IPS DF 4.7 (cell line): ENCODE results near the gene UPK1B.
"Not testable (repeated sequence)": the region's sequence is repeated elsewhere in the genome, so short reads cannot be mapped to it uniquely, and the experiment has no call there.

ENCODE experiments used
- DNase-seq: peaks from one replicate; pipeline ENCODE4 v3.0.0-alpha.2; 2013; ENCODE audit warnings: low spot score; ENCODE audit errors: extremely low read depth

The UPK1B gene

DNA sequence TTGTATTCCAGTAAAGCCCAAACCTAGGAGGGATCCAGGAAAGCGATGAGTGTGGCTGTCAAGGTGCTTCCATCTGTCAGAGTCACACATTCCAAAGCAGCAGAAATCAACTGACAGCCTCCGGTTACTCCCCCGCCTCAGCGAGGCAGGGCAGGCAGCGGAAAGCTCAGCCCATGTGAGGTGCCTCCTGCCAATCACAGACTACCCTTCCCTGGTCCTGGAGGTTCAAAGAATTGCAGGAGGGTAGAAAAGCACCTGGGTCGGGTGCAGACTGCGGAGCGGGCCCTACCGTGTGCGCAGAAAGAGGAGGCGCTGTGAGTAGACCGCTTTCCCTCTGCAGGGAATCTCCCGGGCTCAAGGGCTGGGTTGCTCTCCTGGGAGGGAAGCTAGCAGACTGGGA is at the start of gene UPK1B:
Gene UPK1B, plus strand, starts transcription at position 274 of the 400 bp plus-strand sequence. CDS start 13,144 bp downstream, outside the sequence.
- peak; percentile 14 for DNase-seq

DNA sequence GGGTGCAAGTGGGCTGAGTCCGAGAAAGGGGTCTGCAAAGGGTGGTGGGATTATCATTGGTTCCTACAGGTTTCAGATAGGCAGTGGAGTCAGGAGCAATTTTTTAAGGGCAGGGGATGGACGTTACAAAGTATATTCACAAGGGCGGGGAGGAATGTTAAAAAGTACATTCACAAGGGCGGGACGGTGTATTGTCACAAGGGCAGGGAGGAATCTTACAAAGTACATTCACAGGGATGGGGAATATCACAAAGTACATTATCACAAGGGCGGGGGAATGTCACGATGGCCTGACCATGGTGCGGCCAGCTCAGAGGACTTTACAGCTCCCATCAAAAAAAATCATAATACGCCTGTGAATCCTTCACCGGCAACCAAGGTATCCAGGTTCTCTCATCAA is 48.1 kb upstream of the UPK1B start:
- no peak for DNase-seq

DNA sequence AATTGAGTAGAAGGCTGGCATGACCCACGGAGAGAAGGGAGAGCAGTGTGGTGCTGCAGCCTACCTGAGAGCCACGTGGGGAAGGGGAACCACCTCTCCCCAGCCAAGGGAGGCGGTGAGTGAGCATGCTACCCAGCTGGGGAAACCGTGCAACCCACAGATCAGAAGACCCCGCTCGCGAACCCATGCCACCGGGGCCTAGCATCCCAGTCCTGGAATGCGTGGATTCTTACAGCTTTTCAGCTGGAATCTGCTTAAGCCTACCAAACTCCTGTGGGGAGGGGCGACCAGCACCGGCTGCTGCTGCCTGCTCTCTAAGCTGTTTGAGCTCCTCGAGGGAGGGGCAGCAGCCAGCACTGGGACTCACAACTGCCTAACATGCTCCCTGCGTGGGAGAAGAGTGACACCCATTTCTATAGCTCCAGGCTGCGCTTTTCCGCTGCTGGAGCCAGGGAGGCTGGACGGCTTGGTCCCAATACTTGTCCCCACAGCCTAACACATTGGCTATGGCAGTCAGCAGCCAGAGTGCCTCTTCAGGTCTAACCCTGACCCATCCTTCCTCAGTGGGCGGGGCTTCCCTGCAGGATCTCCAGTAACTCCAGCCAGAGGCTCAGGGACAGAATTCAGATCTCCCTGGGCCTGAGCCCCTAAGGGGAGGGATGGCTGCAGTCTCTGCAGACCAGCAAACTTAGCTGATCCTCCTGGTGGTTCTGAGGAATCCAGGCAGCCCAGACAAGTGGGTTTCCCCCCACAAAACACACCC is 47.5 kb upstream of the UPK1B start:
- no peak for DNase-seq

DNA sequence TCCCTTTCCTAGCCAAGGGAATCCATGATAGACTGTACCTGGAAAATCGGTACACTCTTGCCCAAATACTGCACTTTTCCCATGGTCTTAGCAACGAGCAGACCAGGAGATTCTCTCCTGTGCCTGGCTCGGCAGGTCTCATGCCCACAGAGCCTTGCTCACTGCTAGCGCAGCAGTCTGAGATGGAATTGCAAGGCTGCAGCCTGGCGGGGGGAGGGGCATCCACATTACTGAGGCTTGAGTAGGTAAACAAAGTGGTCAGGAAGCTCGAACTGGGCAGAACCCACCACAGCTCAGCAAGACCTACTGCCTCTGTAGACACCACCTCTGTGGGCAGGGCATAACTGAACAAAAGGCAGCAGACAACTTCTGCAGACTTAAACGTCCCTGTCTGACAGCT is 43.1 kb upstream of the UPK1B start:
- DNase-seq, result not testable (repeated sequence)

DNA sequence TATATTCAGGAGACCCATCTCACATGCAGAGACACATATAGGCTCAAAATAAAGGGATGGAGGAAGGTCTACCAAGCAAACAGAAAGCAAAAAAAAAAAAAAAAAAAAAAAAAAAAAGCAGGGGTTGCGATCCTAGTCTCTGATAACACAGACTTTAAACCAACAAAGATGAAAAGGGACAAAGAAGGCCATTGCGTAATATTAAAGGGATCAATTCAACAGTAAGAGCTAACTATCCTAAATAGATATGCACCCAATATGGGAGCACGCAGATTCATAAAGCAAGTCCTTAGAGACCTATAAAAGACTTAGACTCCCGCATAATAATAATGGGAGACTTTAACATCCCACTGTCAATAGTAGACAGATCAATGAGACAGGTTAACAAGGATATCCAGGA is 41.1 kb upstream of the UPK1B start:
- DNase-seq, result not testable (repeated sequence)

DNA sequence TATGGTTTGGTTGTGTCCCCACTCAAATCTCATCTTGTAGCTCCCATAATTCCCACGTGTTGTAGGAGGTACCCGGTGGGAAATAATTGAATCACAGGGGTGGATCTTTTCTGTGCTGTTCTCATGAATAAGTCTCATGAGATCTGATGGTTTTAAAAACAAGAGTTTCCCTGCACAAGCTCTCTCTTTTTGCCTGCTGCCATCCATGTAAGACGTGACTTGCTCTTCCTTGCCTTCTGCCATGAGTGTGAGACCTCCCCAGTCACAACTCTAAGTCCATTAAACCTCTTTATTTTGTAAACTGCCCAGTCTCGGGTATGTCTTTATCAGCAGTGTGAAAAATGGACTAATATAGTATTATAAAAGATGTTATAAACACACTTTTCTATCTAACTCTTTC is 34.0 kb upstream of the UPK1B start:
- not testable (repeated sequence) for DNase-seq

DNA sequence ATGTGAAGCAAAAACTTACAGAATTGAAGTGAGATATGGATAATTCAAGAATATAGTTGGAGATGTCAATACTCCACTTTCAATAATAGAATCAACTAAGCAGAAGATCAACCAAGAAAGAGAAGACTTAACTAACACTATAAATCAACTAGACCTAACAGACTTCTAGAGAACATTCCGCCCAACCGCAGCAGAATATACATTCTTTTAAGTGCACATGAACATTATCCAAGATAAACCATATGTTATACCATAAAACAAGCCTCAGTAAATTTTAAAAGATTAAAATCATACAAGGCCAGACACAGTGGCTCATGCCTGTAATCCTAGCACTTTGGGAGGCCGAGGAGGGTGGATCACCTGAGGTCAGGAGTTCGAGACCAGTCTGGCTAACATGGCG is 32.9 kb upstream of the UPK1B start:
- DNase-seq, result no peak

DNA sequence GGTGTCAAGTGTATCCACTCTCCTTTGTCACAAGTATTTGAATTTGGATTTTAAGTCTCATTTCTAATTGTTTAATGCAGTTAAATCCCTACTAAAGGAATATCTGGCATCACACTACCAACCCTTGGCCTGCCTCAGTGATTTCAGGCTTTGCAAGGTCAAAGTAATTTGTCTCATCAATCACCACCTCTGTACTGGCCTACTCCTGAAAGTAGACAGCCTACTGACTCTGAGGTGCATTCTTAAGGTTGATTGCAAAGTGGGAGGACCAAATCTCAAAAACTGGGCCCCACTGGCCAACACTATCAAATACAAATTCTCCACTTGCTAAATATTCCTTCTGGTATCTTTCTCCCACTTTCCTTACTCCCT is 28.3 kb upstream of the UPK1B start:
- DNase-seq, result no peak

DNA sequence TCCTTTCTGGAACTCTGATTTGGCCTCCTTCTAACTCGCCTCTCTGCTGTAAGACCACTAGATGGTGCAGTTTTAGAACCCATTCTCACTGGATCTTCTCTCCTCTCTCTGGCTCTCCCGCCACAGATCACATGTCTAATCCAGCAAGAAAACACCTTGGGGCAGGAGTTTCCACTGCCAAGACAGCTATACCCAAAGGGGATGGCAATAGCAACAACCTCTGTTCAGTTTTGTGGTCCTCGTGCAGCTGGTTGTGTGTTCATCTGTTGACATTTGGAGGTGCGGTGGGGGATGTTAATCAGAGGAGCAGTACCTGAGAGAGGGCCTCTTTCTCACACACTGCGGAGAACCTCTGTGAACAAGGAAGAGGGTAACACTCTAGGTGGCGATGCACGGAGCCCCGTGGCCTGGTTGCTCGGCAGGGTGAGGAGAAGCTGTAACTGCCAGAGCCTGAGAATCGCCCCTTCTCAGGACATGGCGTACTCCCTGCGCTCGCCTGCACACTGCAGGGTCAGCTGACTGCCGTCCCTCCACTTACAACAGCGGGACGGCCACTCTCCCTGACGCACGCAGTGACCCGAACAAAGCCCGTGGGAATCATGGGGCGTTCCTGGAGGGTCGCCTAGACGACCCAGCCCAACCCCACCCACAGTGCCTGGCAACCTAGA is 27.8 kb upstream of the UPK1B start, which contains the start of gene TEX55:
Gene TEX55, plus strand, starts transcription at position 666 of the 668 bp plus-strand sequence. CDS start 25 bp downstream, outside the sequence.
- DNase-seq, result peak; percentile 53

DNA sequence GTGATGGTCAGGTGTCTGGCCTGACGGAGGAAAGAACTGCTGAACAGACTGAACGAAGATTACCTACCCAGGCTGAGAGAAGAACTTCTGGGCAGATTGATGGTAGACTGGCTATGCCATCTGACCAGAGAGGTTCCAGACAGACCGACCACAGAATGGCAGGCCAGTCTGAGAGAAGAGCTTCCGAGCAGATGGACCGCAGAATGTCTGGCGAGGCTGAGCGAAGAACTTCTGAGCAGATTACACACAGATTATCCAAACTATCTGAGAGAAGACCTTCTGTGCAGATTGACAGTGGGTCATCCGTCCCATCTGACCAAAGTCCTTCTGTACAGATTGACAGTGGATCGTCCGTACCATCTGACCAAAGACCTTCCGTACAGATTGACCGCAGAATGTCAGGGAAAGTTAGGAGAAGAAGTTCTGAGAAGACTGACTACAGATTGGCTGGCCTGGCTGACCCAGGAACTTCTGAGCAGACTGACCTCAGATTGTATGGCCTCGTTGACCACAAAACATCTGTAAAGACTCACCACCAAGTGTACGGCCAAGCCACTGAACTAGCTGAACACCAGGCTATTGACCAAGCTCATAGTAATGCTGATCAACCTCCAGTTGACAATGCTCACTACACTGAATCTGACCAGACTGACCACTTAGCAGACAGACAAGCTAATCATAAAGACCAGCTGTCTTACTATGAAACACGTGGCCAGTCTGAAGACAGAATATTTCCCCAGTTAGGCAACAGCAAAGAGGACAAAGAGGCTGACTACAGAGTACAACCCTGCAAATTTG is 26.6 kb upstream of the UPK1B start:
- no peak for DNase-seq

DNA sequence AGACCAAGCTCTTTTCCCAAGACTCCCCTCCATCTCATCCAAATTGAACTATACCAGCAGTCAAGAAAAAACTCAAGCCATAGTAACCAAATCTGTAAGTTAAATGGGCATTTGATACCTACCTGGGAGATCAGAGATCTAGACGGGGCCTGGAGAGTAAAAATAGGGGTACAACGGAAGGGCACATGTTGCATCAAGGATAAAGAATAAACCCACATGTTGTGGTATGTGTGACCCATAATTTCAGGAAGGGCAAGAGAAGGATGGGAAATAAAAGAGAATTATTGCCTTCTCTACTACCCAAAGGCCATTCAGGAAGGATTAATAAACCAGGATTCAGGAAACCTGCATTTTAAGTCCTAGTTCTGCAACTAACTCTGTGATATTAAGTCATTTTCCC is 25.9 kb upstream of the UPK1B start:
- DNase-seq, result no peak

DNA sequence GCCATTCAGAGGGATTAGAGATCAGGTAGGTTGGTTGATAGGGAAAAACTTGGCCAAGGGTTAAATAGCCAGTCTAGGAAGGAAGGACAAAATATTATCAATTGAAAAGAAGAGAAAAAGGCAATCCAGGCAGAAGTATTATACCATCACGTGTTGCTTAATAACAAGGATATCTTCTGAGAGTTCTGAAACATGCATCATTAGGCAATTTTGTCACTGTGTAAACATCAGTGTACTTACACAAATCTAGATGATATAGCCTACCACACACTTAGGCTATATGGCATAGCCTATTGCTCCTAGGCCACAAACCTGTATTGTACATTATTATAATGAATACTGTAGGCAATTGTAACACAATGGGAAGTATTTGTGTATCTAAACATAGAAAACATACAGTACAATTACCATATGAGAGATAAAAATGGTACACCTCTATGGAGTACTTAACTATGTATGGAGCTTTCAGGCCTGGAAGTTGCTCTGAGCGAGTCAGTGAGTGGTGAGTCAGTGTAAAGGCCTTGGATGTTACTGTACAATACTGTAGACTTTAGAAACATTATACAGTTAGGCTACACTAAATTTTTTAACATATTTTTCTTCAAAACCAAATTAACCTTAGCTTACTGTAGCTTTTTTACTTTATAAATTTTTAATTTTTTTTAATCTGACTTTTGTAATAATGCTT is 24.8 kb upstream of the UPK1B start:
- DNase-seq, result no peak

DNA sequence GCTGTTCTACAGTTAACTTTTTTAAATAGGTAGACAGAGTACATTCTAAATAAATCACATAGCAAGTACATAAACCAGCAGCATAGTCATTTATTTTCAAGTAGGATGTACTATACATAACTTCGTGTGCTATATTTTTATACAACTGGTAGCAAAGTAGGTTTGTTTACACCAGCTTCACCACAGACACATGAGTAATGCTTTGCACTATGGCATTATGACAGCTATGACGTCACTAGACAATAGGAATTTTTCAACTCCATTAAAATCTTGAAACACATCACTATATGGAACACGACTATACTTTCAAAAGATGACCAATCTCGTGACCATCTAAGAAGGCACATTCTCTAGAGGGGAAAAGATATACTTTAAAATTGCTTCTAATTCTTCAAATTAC is 23.9 kb upstream of the UPK1B start:
- DNase-seq, result no peak

DNA sequence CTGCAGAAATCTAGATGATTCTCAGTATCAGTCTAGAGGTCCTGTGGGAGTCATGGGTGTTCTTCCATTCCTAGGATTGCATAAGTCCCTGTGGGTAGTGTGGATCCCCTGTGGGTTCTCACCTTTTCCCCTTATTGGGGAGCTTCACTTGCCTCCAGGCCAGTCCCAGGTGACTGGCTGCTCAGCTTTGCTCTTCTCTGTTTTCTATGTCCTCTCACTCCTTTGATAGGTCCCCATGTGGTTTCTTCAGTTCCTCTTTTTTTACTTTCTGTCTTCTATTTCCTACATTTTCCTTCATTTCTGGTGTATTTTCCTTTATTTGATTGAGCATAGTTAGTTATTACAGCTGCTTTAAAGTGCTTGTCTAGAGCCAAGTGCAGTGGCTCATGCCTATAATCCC is 16.5 kb upstream of the UPK1B start:
- DNase-seq, result no peak

DNA sequence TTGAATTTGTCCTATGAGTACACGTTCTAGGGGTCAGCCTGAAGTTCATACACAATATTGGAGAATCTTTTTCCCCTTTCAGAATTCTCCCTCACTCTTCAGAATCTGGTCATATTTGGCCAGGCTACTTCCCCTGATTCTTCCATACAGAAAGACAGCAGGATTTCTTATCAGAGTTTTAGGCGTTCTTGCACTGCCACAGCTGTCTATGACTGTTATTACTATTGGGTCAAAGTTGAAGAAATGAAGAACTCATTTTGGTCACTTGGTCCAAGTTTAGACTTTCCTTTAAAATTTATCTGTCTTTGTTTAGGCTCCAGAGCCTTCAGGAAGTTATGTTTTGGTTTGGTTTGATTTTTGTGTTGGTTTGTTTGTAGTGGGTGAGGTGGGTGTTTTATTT is 15.4 kb upstream of the UPK1B start:
- DNase-seq, result no peak

DNA sequence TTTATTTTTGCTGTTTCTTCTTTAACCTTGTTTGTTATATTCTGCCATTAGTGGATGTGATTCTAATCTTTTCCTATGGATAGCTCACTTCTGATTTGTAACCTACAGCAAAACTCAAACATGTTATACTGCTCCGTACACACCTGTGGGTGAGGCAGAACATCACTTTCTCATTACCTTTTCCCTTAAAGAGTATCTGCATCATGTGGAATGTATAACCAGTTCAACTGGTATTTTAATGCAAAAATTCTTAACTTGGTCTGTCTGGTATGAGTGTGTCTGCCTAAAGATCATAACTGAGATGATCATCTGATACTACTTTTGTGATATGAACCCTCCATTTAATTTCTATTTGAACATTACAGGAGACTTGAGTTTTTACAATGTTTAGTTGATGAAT is 13.0 kb upstream of the UPK1B start:
- no peak for DNase-seq

DNA sequence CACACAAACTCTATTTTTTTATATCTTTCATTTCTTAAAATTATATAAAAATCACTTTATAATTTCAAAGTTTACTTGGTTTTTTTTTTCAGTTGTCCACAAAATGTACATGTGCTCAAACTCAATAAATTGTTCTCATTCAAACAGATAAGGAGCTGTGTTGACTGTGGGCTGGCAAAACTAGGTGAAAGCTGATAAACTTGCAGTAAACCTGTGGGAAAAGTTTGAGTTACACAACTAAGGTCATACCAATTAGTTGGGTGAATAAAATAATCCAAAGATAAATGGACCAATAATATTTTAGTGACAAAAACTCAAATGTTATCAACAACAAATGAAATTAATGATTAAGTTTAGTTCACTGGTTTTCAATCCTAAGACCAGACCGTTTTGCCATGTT is 12.6 kb upstream of the UPK1B start:
- no peak for DNase-seq

DNA sequence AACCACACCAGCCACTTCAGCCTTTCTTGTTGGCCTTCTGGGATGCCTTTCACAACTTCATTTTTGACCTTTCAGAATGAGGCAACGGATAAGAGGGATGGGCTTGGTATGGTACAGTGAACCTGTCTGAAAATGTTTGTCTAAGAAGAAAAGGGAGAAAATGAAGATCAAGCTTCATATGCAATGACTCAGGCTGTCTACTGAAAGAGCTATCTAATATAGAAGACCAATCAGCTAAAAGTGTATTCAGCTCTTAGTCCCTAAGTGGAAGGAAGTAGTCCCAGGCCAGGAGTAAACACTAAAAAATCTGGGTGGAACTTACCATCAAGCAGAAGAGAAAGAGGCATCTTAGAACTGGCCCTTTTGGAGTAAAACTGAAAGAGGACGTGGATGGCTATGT is 12.2 kb upstream of the UPK1B start:
- DNase-seq, result no peak

DNA sequence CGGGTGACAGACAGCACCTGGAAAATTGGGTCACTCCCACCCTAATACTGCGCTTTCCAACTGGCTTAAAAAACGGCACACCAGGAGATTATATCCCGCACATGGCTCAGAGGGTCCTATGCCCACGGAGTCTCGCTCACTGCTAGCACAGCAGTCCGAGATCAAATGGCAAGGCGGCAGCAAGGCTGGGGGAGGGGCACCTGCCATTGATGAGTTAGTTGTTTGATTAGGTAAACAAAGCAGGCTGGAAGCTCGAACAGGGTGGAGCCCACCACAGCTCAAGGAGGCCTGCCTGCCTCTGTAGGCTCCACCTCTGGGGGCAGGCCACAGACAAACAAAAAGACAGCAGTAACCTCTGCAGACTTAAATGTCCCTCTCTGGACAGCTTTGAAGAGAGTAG is 8.7 kb upstream of the UPK1B start:
- DNase-seq, result not testable (repeated sequence)

DNA sequence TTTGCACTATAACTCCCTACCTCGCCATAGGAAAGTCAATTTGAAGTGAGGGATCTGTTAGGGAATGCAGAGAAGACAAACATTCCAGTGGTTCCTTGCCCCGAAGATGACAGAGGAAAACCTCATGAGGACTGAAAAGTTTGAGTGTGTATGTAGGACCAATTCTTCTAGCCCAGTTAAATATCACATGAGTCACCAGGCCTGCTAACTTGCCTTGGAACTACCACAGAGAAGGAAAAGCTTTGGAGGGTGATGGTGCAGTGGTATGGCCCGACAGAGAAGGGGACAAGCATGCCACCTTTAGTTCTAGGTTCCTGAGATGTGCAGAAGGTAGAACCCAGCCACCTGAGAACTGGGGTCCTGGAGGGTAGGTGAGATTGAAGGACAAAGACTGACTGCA is 2.6 kb upstream of the UPK1B start:
- DNase-seq, result no peak

DNA sequence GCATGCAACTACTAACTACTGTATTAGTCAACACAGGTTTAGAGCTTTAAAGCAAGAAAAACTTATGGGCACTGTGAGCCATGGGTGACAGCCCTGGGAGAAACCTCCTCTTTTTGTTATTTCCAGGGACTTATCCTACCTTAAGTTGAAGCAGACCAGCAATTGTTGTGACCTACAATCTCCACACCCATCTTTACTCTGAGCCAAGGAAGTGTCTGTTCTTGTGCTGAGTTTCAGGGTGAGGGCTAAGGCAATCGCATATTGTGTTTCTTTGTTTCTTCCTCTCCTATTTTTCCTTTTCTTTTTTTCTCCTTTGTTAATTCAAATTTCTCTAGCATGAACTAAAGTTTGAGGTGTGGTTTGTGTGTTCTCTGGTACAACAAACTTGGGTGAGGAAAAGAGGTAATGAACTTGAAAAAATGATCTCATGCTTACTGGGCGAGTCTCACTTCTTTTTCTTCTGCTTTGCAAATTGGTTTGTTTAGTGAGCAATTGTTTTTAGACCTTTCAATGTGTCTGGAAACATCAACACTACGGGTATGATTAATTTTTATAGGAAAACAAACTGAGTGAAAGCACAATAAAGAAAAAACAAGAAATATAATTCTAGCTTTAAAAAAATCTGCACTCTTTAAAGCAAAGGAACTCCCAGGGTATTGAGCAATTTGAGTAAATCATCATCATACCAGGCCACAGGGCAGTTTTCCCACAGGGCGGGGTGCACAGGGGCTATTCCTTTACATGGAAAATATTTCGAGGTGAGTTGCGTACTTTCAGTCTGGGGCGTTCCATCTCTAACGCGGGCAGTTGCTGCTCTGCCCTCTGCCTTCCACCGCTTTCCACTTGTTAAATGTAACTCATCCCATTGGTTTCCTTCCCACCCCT is 2.7 kb downstream of the UPK1B start:
- no peak for DNase-seq
